Upper lobe of right lung (tissue), 1 donor: ENCODE data around the gene AQP7. TPM values are rescaled to one million over a fixed set of nuclear protein-coding genes. Genes with fewer than 3 reads are reported as not detected.
"Not testable (repeated sequence)": the region's sequence is repeated elsewhere in the genome, so short reads cannot be mapped to it uniquely, and the experiment has no call there.

Experiments used
- ATAC-seq: fragments of 200-7000 bp; cut with Tn5 transposase; one replicate; pipeline ENCODE4 v1.9.1; 2020; ENCODE audit warnings: mild to moderate bottlenecking, moderate library complexity
- DNase-seq: peaks from one replicate; pipeline ENCODE4 v3.0.0-alpha.2; 2020
- H3K27ac ChIP-seq: fragments of 200-600 bp; one replicate; pipeline ENCODE4 v1.8.0; 2022
- H3K27me3 ChIP-seq: fragments of 200-600 bp; one replicate; pipeline ENCODE4 v1.8.0; 2022; ENCODE audit warnings: mild to moderate bottlenecking
- H3K36me3 ChIP-seq: fragments of 200-600 bp; one replicate; pipeline ENCODE4 v1.8.0; 2022
- H3K4me1 ChIP-seq: fragments of 200-600 bp; one replicate; pipeline ENCODE4 v1.8.0; 2022
- H3K4me3 ChIP-seq: fragments of 200-600 bp; one replicate; pipeline ENCODE4 v1.8.0; 2022; ENCODE audit warnings: mild to moderate bottlenecking
- H3K9me3 ChIP-seq: fragments of 200-600 bp; one replicate; pipeline ENCODE4 v1.8.0; 2022
- CTCF ChIP-seq: fragments of 200-600 bp; IDR thresholded peaks from one replicate; pipeline ENCODE4 v1.8.0; 2022; ENCODE audit warnings: antibody characterized with exemption
- intact Hi-C: fragments of 100-400 bp; cut with DNase I; formaldehyde crosslinking; loops from one replicate; pipeline ENCODE4 v1.11.0; 2022
- total RNA-seq: library from RNA; stranded (reverse); fragmentation: NEBNext Ultra II Directional; extraction: Animal tissue kit (Norgen Biotek cat#: 25700); gene quantifications from one replicate; pipeline ENCODE4 v1.2.1, GENCODE V29; 2021
- donor health status: DM: no; HTN: yes; CAD: no; lungs with severe emphysema.

AQP7 gene
- total RNA-seq, 1 donor from 2014 or later: 2.4 TPM

- intact Hi-C loops: no loop called here
- ATAC-seq (no peak), DNase-seq (no peak)
- Histone ChIP-seq H3K27me3 (no peaks in the 10 kb centered on the region), H3K36me3 (no peaks in the 10 kb centered on the region), H3K4me1 (no peaks in the 10 kb centered on the region), H3K4me3 (no peak overlapping the region), H3K9me3 (no peaks in the 10 kb centered on the region), H3K27ac (no peak overlapping the region)
- TF ChIP-seq CTCF: no peak
Observed at GRCh38 chr9:33430942-33431341, 28.6 kb upstream of the AQP7 start.

GRCh38 chr9:33429256-33429985, 27.1 kb upstream of the AQP7 start:
- TF ChIP-seq CTCF: no peak
- ATAC-seq (no peak), DNase-seq (no peak)
- no peaks in the 10 kb centered on the region for H3K36me3 ChIP-seq
- H3K4me3 ChIP-seq: no peak overlapping the region
- no peak overlapping the region for H3K27ac ChIP-seq
- H3K4me1 ChIP-seq: no peaks in the 10 kb centered on the region
- intact Hi-C loops: no loop called here
- H3K9me3 ChIP-seq: no peaks in the 10 kb centered on the region
- H3K27me3 ChIP-seq: no peaks in the 10 kb centered on the region

- intact Hi-C loops: no loop called here
- no peak overlapping the region for H3K4me3 ChIP-seq
- no peaks in the 10 kb centered on the region for H3K4me1 ChIP-seq
- ATAC-seq (peak; percentile 50), DNase-seq (no peak)
- no peaks in the 10 kb centered on the region for H3K27me3 ChIP-seq
- H3K27ac ChIP-seq: no peak overlapping the region
- no peak for TF ChIP-seq CTCF
- H3K9me3 ChIP-seq: no peaks in the 10 kb centered on the region
- no peaks in the 10 kb centered on the region for H3K36me3 ChIP-seq
Observed at GRCh38 chr9:33426843-33427293, 24.5 kb upstream of the AQP7 start.

GRCh38 chr9:33425128-33425533, 22.8 kb upstream of the AQP7 start:
- intact Hi-C loops: no loop called here
- Histone ChIP-seq H3K4me1 (peaks cover under 1% of the 10 kb centered on the region), H3K4me3 (no peak overlapping the region), H3K9me3 (no peaks in the 10 kb centered on the region), H3K36me3 (no peaks in the 10 kb centered on the region), H3K27me3 (no peaks in the 10 kb centered on the region), H3K27ac (peak overlapping the region; percentile 51)
- DNase-seq (no peak), ATAC-seq (peak; percentile 82)
- no peak for TF ChIP-seq CTCF

GRCh38 chr9:33424492-33424891, 22.1 kb upstream of the AQP7 start:
- H3K27ac ChIP-seq, DNase-seq, intact Hi-C loops, H3K4me3 ChIP-seq, H3K36me3 ChIP-seq, ATAC-seq, H3K4me1 ChIP-seq, H3K9me3 ChIP-seq, H3K27me3 ChIP-seq: not testable (repeated sequence)

- H3K4me3 ChIP-seq, DNase-seq, H3K4me1 ChIP-seq, ATAC-seq, intact Hi-C loops, H3K27me3 ChIP-seq, H3K27ac ChIP-seq, H3K36me3 ChIP-seq, H3K9me3 ChIP-seq: not testable (repeated sequence)
Observed at GRCh38 chr9:33424043-33424442, 21.7 kb upstream of the AQP7 start.
